ENCODE measurements around the gene TTC34.
"Not testable (repeated sequence)": the region's sequence is repeated elsewhere in the genome, so short reads cannot be mapped to it uniquely, and the experiment has no call there.

TTC34 gene

DNA sequence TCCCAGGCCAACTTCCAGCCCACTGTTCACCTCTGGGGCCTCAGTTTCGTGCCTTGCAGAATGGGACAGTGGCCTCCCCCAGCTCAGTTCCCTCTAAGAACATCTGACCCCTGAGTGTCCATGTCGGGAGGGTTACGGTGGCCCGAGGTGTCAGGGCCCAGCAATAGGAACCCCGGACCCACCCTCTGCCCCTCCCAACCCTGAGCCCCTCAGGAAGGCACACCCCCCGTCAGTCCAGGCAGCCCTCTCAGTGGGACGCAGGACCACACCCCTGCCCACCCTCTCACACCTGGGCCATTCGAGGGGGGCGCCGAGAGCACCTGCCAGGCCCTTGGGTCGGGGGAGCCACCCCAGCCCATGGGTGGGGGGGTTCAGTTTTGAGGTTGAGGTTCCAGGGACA, 447 bp downstream of the TTC34 start:
- TF ChIP-seq, protein P1, sequence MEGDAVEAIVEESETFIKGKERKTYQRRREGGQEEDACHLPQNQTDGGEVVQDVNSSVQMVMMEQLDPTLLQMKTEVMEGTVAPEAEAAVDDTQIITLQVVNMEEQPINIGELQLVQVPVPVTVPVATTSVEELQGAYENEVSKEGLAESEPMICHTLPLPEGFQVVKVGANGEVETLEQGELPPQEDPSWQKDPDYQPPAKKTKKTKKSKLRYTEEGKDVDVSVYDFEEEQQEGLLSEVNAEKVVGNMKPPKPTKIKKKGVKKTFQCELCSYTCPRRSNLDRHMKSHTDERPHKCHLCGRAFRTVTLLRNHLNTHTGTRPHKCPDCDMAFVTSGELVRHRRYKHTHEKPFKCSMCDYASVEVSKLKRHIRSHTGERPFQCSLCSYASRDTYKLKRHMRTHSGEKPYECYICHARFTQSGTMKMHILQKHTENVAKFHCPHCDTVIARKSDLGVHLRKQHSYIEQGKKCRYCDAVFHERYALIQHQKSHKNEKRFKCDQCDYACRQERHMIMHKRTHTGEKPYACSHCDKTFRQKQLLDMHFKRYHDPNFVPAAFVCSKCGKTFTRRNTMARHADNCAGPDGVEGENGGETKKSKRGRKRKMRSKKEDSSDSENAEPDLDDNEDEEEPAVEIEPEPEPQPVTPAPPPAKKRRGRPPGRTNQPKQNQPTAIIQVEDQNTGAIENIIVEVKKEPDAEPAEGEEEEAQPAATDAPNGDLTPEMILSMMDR (IDR thresholded peaks at IDR 0.05; ENCODE audit: low read depth, low read length), result no peak
- no peak overlapping the region for H3K4me3 ChIP-seq (ENCODE audit: low read depth, low read length)

DNA sequence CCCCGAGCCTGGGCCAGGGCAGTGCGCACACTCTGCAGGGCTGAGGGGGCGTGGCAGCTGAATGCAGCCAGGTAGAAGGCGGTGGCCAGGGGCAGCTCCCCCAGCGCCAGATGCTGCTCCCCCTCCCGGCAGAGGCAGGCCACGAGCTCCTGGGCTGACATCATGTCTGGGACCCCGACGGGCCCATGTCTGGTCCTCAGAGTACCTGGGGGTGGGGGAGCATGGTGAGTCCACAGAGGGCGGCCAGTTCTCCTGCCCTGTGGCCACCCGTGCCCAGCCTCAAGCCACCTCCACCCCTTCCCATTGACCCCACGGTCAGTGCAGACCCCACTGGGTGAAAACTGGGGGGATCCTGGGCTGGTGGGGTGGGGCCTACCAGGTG, 838 bp downstream of the TTC34 start:
- TF ChIP-seq, protein P1 (IDR thresholded peaks at IDR 0.05; ENCODE audit: low read depth, low read length), result no peak

DNA sequence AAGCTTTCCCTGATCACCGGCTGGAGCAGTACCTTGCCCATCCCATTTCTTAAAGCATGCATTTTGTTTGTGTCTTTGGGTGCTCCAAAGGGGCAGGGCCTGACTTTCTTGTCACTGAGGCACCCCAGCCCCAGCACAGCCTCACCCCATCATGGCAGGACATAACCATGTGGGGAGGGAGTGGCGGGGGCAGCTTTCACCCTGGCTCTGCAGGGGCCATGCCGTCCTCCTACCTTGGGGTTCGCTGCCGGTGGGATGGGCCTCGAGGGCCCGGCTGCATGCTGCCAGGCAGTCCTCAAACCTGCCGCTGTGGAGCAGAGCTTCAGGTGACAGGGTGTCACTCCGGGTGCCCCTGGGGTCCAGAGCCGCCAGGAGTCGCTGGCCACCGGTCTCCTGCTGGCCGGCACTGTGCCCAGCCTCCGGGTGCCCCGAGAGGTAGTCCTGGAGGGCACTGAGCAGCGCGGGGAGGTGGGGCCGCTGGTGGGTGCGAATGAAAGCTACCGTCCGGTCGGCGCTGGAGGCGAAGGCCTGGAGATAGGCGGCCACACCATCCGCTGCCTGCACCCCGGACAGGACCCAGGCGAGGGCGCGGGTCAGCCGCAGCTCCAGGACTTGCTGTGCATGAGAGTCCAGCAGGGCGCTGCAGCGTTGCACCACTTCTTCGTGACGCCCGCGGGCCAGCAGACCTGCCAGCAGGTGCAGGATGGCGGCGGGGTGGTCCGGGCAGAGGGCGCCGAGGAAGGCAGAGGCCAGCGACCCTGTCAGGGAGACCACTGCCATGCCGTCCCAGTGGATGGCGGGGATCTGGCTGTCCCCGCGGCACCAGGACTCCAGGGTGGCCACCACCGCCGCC, 1.5 kb downstream of the TTC34 start:
- TF ChIP-seq, protein P1 (IDR thresholded peaks at IDR 0.05; ENCODE audit: low read depth, low read length), result no peak

More for the DNA sequence above, 838 bp downstream of the TTC34 start:
- no peak overlapping the region for H3K4me3 ChIP-seq (ENCODE audit: low read depth, low read length)

DNA sequence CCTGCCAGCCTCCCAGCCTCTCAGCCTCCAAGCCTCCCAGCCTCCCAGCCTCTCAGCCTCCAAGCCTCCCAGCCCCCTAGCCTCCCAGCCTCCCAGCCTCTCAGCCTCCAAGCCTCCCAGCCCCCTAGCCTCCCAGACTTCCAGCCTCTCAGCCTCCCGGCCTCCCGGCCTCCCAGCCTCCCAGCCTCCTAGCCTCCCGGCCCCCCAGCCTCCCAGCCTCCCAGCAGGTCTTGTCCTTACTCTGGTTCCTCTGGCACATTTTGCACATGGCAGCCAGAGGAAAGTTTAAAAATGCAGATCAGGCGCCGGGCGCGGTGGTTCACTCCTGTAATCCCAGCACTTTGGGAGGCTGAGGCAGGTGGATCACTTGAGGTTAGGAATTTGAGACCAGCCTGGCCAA, 2.5 kb downstream of the TTC34 start:
- H3K4me3 ChIP-seq (ENCODE audit: low read depth, low read length), result not testable (repeated sequence)

More for the DNA sequence above, 1.5 kb downstream of the TTC34 start:
- H3K4me3 ChIP-seq (ENCODE audit: low read depth, low read length), result no peak overlapping the region

DNA sequence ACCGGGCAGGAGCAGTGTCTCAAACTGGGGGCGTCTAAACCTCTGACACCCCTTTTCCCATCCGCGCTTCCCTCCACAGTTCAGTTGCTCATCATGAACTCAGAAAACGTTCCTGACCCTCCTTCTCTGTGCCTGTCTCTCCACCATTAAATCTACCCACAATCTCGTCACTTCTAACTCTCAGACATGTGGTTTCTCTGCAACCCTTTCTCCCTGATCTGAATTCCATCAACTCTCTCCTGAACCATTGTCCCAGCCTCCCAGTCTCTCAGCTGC, 3.8 kb downstream of the TTC34 start:
- H3K4me3 ChIP-seq (ENCODE audit: low read depth, low read length), result no peak overlapping the region
- TF ChIP-seq, protein P1 (IDR thresholded peaks at IDR 0.05; ENCODE audit: low read depth, low read length), result no peak

DNA sequence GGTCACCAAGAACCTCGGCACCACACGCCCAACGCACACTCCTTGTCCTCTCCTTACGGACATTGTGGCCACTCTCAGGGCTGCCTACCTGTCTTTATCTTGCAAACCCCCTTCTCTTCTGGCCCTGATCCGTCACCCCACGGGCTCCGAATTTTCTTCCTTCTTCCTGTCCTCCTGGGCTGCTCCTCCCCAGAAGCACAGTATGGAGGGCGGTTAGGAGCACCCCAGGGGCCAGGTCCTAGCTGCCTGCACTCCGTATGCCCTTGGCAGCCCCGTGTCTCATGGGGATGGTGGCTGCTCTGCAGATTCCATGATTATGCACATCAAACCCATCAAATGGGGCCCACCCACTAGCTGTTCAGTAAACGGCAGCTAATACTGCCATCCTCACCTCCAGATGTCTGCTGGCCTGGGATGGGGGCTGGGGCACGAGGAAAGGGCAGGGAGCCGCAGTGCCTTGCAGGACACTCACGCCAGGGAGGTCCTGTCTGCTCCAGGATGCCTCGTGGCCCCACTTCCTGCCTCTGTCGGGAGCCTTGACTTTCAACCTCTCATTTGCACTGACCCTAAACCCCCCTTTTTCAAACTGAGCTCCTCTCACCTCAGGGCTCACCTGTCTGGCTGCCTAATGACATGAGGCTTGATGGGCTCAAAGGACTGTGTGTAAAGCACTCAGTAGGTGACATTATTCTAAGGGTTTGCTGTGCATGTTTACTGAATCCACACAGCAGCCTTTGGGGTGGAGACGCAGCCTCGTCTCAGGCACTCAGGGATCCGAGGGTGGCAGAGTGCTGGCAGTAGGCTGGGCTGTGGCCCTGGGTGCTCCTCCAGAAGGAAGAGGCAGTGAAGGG, 4.4 kb downstream of the TTC34 start:
- TF ChIP-seq, protein P1 (IDR thresholded peaks at IDR 0.05; ENCODE audit: low read depth, low read length), result no peak
- H3K4me3 ChIP-seq (ENCODE audit: low read depth, low read length), result no peak overlapping the region

DNA sequence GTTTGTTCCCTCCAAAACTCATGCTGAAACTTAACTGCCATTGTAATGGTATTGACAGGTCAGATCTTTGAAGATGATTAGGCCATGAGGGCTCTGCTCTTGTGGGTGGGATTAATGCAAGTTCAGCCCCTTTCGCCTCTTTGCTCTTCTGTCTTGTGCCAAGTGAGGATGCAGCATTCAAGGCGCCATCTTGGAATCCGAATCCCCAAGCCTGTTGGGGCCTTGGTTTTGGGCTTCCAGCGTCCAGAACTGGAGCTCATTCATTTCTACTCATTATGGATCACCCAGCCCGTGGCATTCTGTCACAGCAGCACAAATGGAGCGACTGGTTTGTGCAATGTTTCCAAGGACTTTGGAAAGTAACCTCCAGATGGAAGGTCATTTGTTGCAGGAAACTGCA, 5.6 kb downstream of the TTC34 start:
- no peak overlapping the region for H3K4me3 ChIP-seq (ENCODE audit: low read depth, low read length)
- TF ChIP-seq, protein P1 (IDR thresholded peaks at IDR 0.05; ENCODE audit: low read depth, low read length), result no peak
